ENCODE measurements around the gene PPIH. TPM values are rescaled to one million over a fixed set of nuclear protein-coding genes. Genes with fewer than 3 reads are reported as not detected.

PPIH gene
- total RNA-seq, 1 experiment from 2014 or later: 78.5 TPM

GRCh38 chr1:42676534-42677087 is 18.4 kb downstream of the PPIH start:
- peaks cover 13% of the 10 kb centered on the region for H3K4me1 ChIP-seq (ENCODE audit: control insufficient read depth, insufficient read depth, low read length)
- no peak for TF ChIP-seq REST (IDR thresholded peaks at IDR 0.05; ENCODE audit: insufficient read depth in 1 of 2, low read depth in 2 of 2, low read length in 1 of 2)
- no peak for TF ChIP-seq TCF7L2 (IDR thresholded peaks at IDR 0.05; ENCODE audit: low read depth, low read length)
- TF ChIP-seq CTCF (IDR thresholded peaks at IDR 0.05): no peak
- no peak for TF ChIP-seq POLR2AphosphoS5 (IDR thresholded peaks at IDR 0.05; ENCODE audit: low read depth, low read length)
- no peak for TF ChIP-seq SIN3A (IDR thresholded peaks at IDR 0.05; ENCODE audit: borderline replicate concordance, insufficient read depth, low read depth, low read length)
- ATAC-seq (no peak), DNase-seq (ENCODE audit: low read depth, low spot score) (no peak)
- no peak overlapping the region for H3K4me3 ChIP-seq (ENCODE audit: low read depth in 2 of 2, low read length in 2 of 2)
- no peaks in the 10 kb centered on the region; the same call in none of the 2 replicates for H3K36me3 ChIP-seq (ENCODE audit: control insufficient read depth, insufficient read depth, low read length)
- BruUV-seq (replicated peaks): no TSS peak
- H3K9me3 ChIP-seq (ENCODE audit: control insufficient read depth, insufficient read depth, low read depth, low read length): no peaks in the 10 kb centered on the region
- CTCF ChIA-PET: no interaction called here
- H3K27me3 ChIP-seq (ENCODE audit: control insufficient read depth, insufficient read depth, low read length): no peaks in the 10 kb centered on the region
- in situ Hi-C loops (cut with HindIII; ENCODE audit: low pct_unique_long_range_greater_than_20kb, low sequenced_read_pairs) (no loop called here), intact Hi-C loops (cut with micrococcal nuclease; ENCODE audit: unreplicated experiment) (no loop called here)
- H3K27ac ChIP-seq (ENCODE audit: low read length): no peak overlapping the region
- POLR2A ChIA-PET: interaction anchor here (0.6 kb wide), 2 partner anchors 10 to 54 kb away, joined by 3 read pairs; no protein-coding TSS in a partner anchor

GRCh38 chr1:42679364-42679983 is 21.3 kb downstream of the PPIH start:
- in situ Hi-C loops (cut with HindIII; ENCODE audit: low pct_unique_long_range_greater_than_20kb, low sequenced_read_pairs) (no loop called here), intact Hi-C loops (cut with micrococcal nuclease; ENCODE audit: unreplicated experiment) (no loop called here)
- Histone ChIP-seq H3K27ac (ENCODE audit: low read length) (no peak overlapping the region), H3K4me3 (ENCODE audit: low read depth in 2 of 2, low read length in 2 of 2) (no peak overlapping the region), H3K27me3 (ENCODE audit: control insufficient read depth, insufficient read depth, low read length) (no peaks in the 10 kb centered on the region), H3K4me1 (ENCODE audit: control insufficient read depth, insufficient read depth, low read length) (peaks cover 13% of the 10 kb centered on the region), H3K36me3 (ENCODE audit: control insufficient read depth, insufficient read depth, low read length) (peaks cover 12% of the 10 kb centered on the region), H3K9me3 (ENCODE audit: control insufficient read depth, insufficient read depth, low read depth, low read length) (no peaks in the 10 kb centered on the region)
- TF ChIP-seq CTCF (IDR thresholded peaks at IDR 0.05) (no peak), SIN3A (IDR thresholded peaks at IDR 0.05; ENCODE audit: borderline replicate concordance, insufficient read depth, low read depth, low read length) (no peak), REST (IDR thresholded peaks at IDR 0.05; ENCODE audit: insufficient read depth in 1 of 2, low read depth in 2 of 2, low read length in 1 of 2) (no peak), TCF7L2 (IDR thresholded peaks at IDR 0.05; ENCODE audit: low read depth, low read length) (no peak), POLR2AphosphoS5 (IDR thresholded peaks at IDR 0.05; ENCODE audit: low read depth, low read length) (no peak)
- ChIA-PET CTCF (no interaction called here), POLR2A (no interaction called here)
- DNase-seq (ENCODE audit: low read depth, low spot score): no peak
- BruUV-seq (replicated peaks): no TSS peak
- no peak for ATAC-seq
